ENCODE results near the gene PITPNM3.

The PITPNM3 gene

DNA sequence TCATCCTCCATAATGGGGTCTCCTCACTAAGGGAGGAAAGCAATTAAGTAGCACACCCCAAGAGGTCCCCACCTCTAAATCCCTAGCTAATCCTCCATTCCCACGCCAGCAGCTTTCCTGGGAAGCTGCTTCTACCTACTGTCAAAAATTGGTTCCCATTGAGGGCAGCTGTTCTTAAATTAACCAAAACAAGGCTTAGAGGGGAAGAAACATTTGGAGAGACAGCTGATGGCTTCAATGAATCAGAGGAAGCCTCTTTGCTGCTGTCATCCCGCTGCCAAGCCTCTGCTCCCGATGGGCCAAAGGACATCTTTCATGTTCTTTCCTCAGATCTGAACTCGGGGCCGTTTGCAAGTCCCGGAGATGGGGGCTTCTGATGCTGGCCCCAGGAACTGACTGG, 148.1 kb downstream of the PITPNM3 start:
- DNase-seq (ENCODE audit: low read depth) = no peak

DNA sequence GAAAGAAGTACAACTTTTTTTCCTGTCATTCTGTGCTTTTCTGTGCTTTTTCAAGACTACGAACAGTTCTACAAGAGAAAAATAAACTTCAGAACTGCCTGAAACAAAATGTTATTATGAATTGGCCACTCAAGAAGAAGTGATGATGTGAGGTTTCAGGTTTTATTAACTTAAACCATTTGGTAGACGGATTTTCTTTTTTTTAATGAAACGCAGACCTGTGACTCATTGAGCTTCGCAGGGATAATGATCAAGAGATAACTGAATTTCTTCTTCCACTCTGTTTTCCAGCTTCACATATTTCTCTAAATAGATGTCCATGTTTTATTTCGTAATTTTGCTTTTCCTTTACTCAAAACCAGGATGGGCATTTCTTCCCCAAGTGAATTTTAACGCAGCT, 154.1 kb downstream of the PITPNM3 start:
- DNase-seq (ENCODE audit: low read depth) = no peak
